CD14-positive monocyte (primary cell): ENCODE measurements around the gene CKAP5. TPM values are rescaled to one million over a fixed set of nuclear protein-coding genes. Genes with fewer than 3 reads are reported as not detected.
A peak's percentile ranks its signal among the peaks of the same experiment; 100 is the strongest.

Experiments used
- DNase-seq, 3 donors: peaks; one replicate each; pipeline ENCODE4 v3.0.0-alpha.2; 2011 to 2022
- H2AFZ ChIP-seq: 2 replicates; pipeline ENCODE4 v1.6.0; 2012; ENCODE audit warnings: mild to moderate bottlenecking, low read depth, low read length, inconsistent platforms; ENCODE audit not compliant: insufficient read depth, poor library complexity, severe bottlenecking
- H3K27ac ChIP-seq, 2 donors: 1 replicate in 1 of 2; 2 replicates in 1 of 2; pipeline ENCODE4 v1.5.1; 2012 to 2013; ENCODE audit warnings: low read length in 2 of 2, control low read depth in 1 of 2, inconsistent platforms in 1 of 2, low read depth in 1 of 2, mild to moderate bottlenecking in 1 of 2
- H3K27me3 ChIP-seq, 2 donors: one replicate each; pipeline versions ENCODE4 v1.6.0 to v1.6.1; 2011 to 2013; ENCODE audit warnings: low read length in 2 of 2; ENCODE audit not compliant: control insufficient read depth in 2 of 2, insufficient read depth in 2 of 2
- H3K36me3 ChIP-seq, 2 donors: replicated peaks in 1 of 2; 1 replicate in 1 of 2; 2 replicates in 1 of 2; pipeline versions ENCODE4 v1.5.1 to v1.6.1; 2012 to 2013; ENCODE audit warnings: low read length in 2 of 2, control low read depth in 1 of 2, inconsistent platforms in 1 of 2, mild to moderate bottlenecking in 1 of 2; ENCODE audit not compliant: insufficient read depth in 2 of 2, control insufficient read depth in 1 of 2
- H3K4me1 ChIP-seq, 2 donors: 1 replicate in 1 of 2; 2 replicates in 1 of 2; pipeline versions ENCODE4 v1.5.1 to v1.6.1; 2012 to 2013; ENCODE audit warnings: low read length in 2 of 2, control low read depth in 1 of 2, inconsistent platforms in 1 of 2, mild to moderate bottlenecking in 1 of 2, moderate library complexity in 1 of 2; ENCODE audit not compliant: insufficient read depth in 2 of 2, control insufficient read depth in 1 of 2
- H3K4me2 ChIP-seq: replicated peaks from 2 replicates; pipeline ENCODE3; 2012; ENCODE audit warnings: low read length, moderate library complexity, mild to moderate bottlenecking; ENCODE audit not compliant: poor library complexity, severe bottlenecking; ENCODE audit errors: extremely low read depth
- H3K4me3 ChIP-seq, 3 experiments: fragments of 200-600 bp in 1 of 3; sonication (generic) in 1 of 3; replicated peaks in 1 of 3; 1 replicate in 2 of 3; 2 replicates in 1 of 3; pipeline ENCODE4 v1.5.1; 2011 to 2013; ENCODE audit warnings: low read length in 3 of 3, mild to moderate bottlenecking in 3 of 3, control low read depth in 2 of 3, low read depth in 2 of 3, inconsistent platforms in 1 of 3, moderate library complexity in 1 of 3
- H3K79me2 ChIP-seq: 2 replicates; pipeline ENCODE4 v1.6.0; 2012; ENCODE audit warnings: mild to moderate bottlenecking, control low read depth, inconsistent platforms, low read length, moderate library complexity; ENCODE audit not compliant: insufficient read depth
- H3K9ac ChIP-seq: 2 replicates; pipeline ENCODE4 v1.6.0; 2017; ENCODE audit warnings: low read length, mild to moderate bottlenecking; ENCODE audit not compliant: insufficient read depth, poor library complexity, severe bottlenecking
- H3K9me3 ChIP-seq, 2 donors: replicated peaks in 1 of 2; 1 replicate in 1 of 2; 2 replicates in 1 of 2; pipeline versions ENCODE4 v1.5.1 to v1.6.1; 2012 to 2013; ENCODE audit warnings: low read length in 2 of 2, control low read depth in 1 of 2; ENCODE audit not compliant: control insufficient read depth in 1 of 2, insufficient read depth in 1 of 2
- H4K20me1 ChIP-seq: 2 replicates; pipeline ENCODE4 v1.6.0; 2012; ENCODE audit warnings: mild to moderate bottlenecking, low read length, control low read depth, moderate library complexity; ENCODE audit not compliant: insufficient read depth
- H3K27ac Mint-ChIP-seq, 7 donors: one replicate each; pipeline ENCODE4 v1.8.0; 2020; ENCODE audit warnings: mild to moderate bottlenecking in 7 of 7, mixed read lengths in 7 of 7, moderate library complexity in 6 of 7, inconsistent platforms in 2 of 7
- H3K27me3 Mint-ChIP-seq, 3 donors: one replicate each; pipeline ENCODE4 v1.8.0; 2021 to 2022; ENCODE audit warnings: low read depth in 3 of 3, mild to moderate bottlenecking in 3 of 3, mixed read lengths in 3 of 3, moderate library complexity in 3 of 3, inconsistent platforms in 1 of 3
- H3K36me3 Mint-ChIP-seq, 2 donors: one replicate each; pipeline ENCODE4 v1.8.0; 2020; ENCODE audit warnings: mixed read lengths in 2 of 2, inconsistent platforms in 1 of 2, mild to moderate bottlenecking in 1 of 2
- H3K4me1 Mint-ChIP-seq: one replicate; pipeline ENCODE4 v1.8.0; 2020; ENCODE audit warnings: mild to moderate bottlenecking, mixed read lengths
- H3K4me3 Mint-ChIP-seq, 2 donors: one replicate each; pipeline ENCODE4 v1.8.0; 2020; ENCODE audit warnings: mild to moderate bottlenecking in 2 of 2, mixed read lengths in 2 of 2, moderate library complexity in 1 of 2
- H3K9me3 Mint-ChIP-seq, 7 donors: one replicate each; pipeline ENCODE4 v1.8.0; 2020 to 2022; ENCODE audit warnings: mixed read lengths in 7 of 7, mild to moderate bottlenecking in 6 of 7, moderate library complexity in 6 of 7, inconsistent platforms in 2 of 7
- WGBS: methylation state at CpG from one replicate; pipeline ENCODE4 v1.1.5; 2013; ENCODE audit warnings: missing lambda C conversion rate; ENCODE audit not compliant: insufficient coverage; 5-methylcytosine and 5-hydroxymethylcytosine counted together
- intact Hi-C, 2 donors: fragments of 100-400 bp; cut with micrococcal nuclease; formaldehyde crosslinking; loops; one replicate each; pipeline versions ENCODE4 v1.15.0 to v1.15.1; 2023
- polyA plus RNA-seq, 3 donors: library from polyadenylated mRNA; depleted of rRNA in 1 of 3; unstranded in 2 of 3; stranded (reverse) in 1 of 3; fragments of 300-500 nt in 2 of 3; fragments of >200 nt in 1 of 3; fragmentation: Illumina TruSeq in 2 of 3; gene quantifications; 1 replicate in 2 of 3; 2 replicates in 1 of 3; pipeline ENCODE4 v1.2.3, GENCODE V29; 2012 to 2021
- TF ChIP-seq, protein P1 (sequence below): fragments of 200-600 bp; IDR thresholded peaks from one replicate; pipeline ENCODE4 v1.8.0; 2022; ENCODE audit warnings: antibody characterized with exemption, mild to moderate bottlenecking

CKAP5 gene
- polyA plus RNA-seq, 3 donors: 6.4 to 10.2 (median 7.9) TPM

- no peak overlapping the region for H3K27ac Mint-ChIP-seq
- no peaks in the 10 kb centered on the region for H3K9me3 Mint-ChIP-seq
- no peaks in the 10 kb centered on the region for H3K4me1 ChIP-seq
- H3K4me1 Mint-ChIP-seq: no peaks in the 10 kb centered on the region
- H2AFZ ChIP-seq: no peak overlapping the region
- no peaks in the 10 kb centered on the region for H3K79me2 ChIP-seq
- peaks cover 77 to 92% of the 10 kb centered on the region in 2 donors for H3K36me3 Mint-ChIP-seq
- H3K27ac ChIP-seq: no peak overlapping the region
- DNase-seq: no peak
- no peak overlapping the region for H3K9ac ChIP-seq
- TF ChIP-seq, protein P1, sequence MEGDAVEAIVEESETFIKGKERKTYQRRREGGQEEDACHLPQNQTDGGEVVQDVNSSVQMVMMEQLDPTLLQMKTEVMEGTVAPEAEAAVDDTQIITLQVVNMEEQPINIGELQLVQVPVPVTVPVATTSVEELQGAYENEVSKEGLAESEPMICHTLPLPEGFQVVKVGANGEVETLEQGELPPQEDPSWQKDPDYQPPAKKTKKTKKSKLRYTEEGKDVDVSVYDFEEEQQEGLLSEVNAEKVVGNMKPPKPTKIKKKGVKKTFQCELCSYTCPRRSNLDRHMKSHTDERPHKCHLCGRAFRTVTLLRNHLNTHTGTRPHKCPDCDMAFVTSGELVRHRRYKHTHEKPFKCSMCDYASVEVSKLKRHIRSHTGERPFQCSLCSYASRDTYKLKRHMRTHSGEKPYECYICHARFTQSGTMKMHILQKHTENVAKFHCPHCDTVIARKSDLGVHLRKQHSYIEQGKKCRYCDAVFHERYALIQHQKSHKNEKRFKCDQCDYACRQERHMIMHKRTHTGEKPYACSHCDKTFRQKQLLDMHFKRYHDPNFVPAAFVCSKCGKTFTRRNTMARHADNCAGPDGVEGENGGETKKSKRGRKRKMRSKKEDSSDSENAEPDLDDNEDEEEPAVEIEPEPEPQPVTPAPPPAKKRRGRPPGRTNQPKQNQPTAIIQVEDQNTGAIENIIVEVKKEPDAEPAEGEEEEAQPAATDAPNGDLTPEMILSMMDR: no peak
- peaks cover 90 to 92% of the 10 kb centered on the region in 2 donors for H3K36me3 ChIP-seq
- intact Hi-C loops: no loop called here
- H3K4me2 ChIP-seq: no peak overlapping the region
- no peak overlapping the region for H3K4me3 ChIP-seq
- H3K27me3 ChIP-seq: no peaks in the 10 kb centered on the region
- no peak overlapping the region for H3K4me3 Mint-ChIP-seq
- no peaks in the 10 kb centered on the region for H3K27me3 Mint-ChIP-seq
- H4K20me1 ChIP-seq: no peaks in the 10 kb centered on the region
- no peaks in the 10 kb centered on the region for H3K9me3 ChIP-seq
Observed at GRCh38 chr11:46755962-46756361, 90.1 kb downstream of the CKAP5 start.

DNA sequence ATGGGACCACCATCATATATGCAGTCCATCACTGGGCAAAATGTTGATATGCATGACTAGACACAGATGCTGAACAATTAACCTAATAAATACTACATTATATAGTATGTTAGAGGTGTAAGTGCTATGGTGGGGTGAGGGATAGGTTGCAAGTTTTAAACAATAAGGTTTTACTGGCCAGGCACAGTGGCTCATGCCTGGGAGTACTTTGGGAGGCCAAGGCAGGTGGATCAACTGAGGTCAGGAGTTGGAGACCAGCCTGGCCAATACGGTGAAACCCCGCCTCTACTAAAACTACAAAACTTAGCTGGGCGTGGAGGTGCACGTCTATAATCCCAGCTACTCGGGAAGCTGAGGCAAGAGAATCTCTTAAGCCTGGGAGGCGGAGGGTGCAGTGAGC lies 98.9 kb downstream of the CKAP5 start:
- Histone ChIP-seq H3K27me3 (no peaks in the 10 kb centered on the region), H3K4me2 (no peak overlapping the region), H3K27ac (no peak overlapping the region), H3K9me3 (no peaks in the 10 kb centered on the region), H3K4me3 (no peak overlapping the region), H4K20me1 (no peaks in the 10 kb centered on the region), H2AFZ (no peak overlapping the region), H3K79me2 (no peaks in the 10 kb centered on the region), H3K36me3 (peaks cover 84 to 98% of the 10 kb centered on the region in 2 donors), H3K9ac (no peak overlapping the region), H3K4me1 (no peaks in the 10 kb centered on the region)
- no peak overlapping the region for H3K4me3 Mint-ChIP-seq
- no peaks in the 10 kb centered on the region for H3K9me3 Mint-ChIP-seq
- peak overlapping the region in 1 of 7 donors; percentile 31 for H3K27ac Mint-ChIP-seq
- 100% methylated on average over 3 of the region's 6 CpGs for WGBS
- intact Hi-C loops: no loop called here
- DNase-seq: no peak
- TF ChIP-seq, protein P1: no peak
- peaks cover 0 to 1% (median 0%) of the 10 kb centered on the region in 3 donors for H3K27me3 Mint-ChIP-seq
- no peaks in the 10 kb centered on the region for H3K4me1 Mint-ChIP-seq
- peaks cover 83 to 94% of the 10 kb centered on the region in 2 donors for H3K36me3 Mint-ChIP-seq
